ENCODE measurements around the gene SYNM. TPM values are rescaled to one million over a fixed set of nuclear protein-coding genes. Genes with fewer than 3 reads are reported as not detected.

Gene SYNM
- total and polyA plus RNA-seq, 8 donors, result 4.0 to 469 (median 146) TPM

DNA sequence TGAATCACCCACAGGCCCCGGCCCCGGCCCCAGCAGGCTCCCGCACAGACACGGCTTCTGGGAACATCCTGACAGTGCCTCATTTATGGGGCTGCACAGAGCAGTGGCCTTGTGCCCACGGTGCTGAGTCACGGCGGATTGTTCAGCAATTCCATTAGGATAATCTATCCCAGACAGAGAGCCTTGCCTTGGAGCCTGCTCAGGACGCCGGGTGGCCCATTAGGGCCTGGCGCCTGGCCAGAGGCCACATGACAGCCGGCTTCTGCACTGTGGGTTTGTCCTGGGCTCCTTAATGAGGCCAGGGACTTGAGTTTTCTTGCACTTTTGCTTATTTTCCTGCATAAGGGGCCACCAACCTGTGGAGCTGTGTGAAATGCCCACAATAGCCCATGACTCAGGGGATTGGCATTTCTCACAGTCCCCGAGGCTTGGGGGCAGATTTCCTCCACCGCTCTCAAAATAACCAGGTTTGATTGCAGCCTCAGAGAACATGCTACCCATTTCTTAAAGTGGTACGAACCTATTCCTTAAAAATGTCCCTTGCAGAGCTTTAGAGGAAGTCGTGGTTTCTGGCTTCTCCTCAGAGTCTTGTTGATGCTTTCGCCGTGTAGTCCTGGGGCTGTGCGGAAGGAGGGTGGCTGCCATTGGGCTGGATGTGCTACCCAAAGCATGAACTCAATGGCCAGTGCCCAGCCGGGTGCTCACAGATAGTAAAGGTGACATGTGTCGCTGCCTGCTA is 19.0 kb downstream of the SYNM start:
- Histone ChIP-seq H3K4me3 (peak overlapping the region; percentile 13 to 23 (median 18)), H3K27me3 (no peaks in the 10 kb centered on the region), H3K4me1 (peaks cover 16 to 68% (median 46%) of the 10 kb centered on the region in 4 donors), H3K36me3 (peaks cover 0 to 32% (median 16%) of the 10 kb centered on the region in 4 donors), H3K27ac (peak overlapping the region; percentile 68 to 96 (median 82)), H3K9me3 (no peaks in the 10 kb centered on the region)
- peak; percentile 78 to 91 for DNase-seq
- no peak for TF ChIP-seq CTCF (IDR thresholded peaks at IDR 0.05)
- TF ChIP-seq EP300 (IDR thresholded peaks at IDR 0.05), result peak; percentile 55
- TF ChIP-seq POLR2A (IDR thresholded peaks at IDR 0.05), result no peak
- TF ChIP-seq POLR2AphosphoS5 (IDR thresholded peaks at IDR 0.05), result peak; percentile 34 to 75 (median 50)
- 17 to 25% (median 22%) methylated on average over 20 of the region's 20 CpGs for WGBS, 5 donors
- intact Hi-C loops (cut with DNase I; ENCODE audit: low total_unique reads), result no loop called here

DNA sequence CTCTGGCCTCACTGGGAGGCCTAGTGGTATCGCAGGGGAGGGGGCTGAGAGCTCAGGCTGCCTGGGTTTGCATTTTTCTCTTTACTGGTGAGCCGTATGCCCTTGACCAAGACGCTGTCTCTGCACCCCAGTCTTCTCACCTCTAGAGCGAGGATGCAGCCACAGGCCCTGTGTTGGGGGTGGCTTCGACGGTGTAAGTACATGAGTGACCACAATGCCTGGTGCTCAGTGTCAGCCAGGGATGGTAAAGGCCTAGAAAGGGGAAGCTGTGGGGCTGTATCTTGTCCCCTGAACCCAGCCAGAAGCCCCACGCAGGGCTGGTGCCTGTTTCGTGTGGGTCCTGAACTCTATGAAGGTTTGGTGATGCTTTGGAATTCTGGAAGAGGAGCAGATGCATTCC is 19.8 kb downstream of the SYNM start:
- H3K36me3 ChIP-seq, result peaks cover 0 to 31% (median 19%) of the 10 kb centered on the region in 4 donors
- H3K9me3 ChIP-seq, result no peaks in the 10 kb centered on the region
- TF ChIP-seq CTCF (IDR thresholded peaks at IDR 0.05), result no peak
- no peak for TF ChIP-seq POLR2AphosphoS5 (IDR thresholded peaks at IDR 0.05)
- TF ChIP-seq POLR2A (IDR thresholded peaks at IDR 0.05), result no peak
- no peak for TF ChIP-seq EP300 (IDR thresholded peaks at IDR 0.05)
- WGBS, 5 donors, result 80 to 90% (median 85%) methylated on average over 6 to 8 of the region's 8 CpGs
- no peak for DNase-seq
- no peaks in the 10 kb centered on the region for H3K27me3 ChIP-seq
- H3K4me1 ChIP-seq, result peaks cover 16 to 64% (median 45%) of the 10 kb centered on the region in 4 donors
- H3K27ac ChIP-seq, result peak overlapping the region in 4 of 5 donors; percentile 81 to 96 (median 84)
- intact Hi-C loops (cut with DNase I; ENCODE audit: low total_unique reads), result no loop called here
- H3K4me3 ChIP-seq, result no peak overlapping the region

DNA sequence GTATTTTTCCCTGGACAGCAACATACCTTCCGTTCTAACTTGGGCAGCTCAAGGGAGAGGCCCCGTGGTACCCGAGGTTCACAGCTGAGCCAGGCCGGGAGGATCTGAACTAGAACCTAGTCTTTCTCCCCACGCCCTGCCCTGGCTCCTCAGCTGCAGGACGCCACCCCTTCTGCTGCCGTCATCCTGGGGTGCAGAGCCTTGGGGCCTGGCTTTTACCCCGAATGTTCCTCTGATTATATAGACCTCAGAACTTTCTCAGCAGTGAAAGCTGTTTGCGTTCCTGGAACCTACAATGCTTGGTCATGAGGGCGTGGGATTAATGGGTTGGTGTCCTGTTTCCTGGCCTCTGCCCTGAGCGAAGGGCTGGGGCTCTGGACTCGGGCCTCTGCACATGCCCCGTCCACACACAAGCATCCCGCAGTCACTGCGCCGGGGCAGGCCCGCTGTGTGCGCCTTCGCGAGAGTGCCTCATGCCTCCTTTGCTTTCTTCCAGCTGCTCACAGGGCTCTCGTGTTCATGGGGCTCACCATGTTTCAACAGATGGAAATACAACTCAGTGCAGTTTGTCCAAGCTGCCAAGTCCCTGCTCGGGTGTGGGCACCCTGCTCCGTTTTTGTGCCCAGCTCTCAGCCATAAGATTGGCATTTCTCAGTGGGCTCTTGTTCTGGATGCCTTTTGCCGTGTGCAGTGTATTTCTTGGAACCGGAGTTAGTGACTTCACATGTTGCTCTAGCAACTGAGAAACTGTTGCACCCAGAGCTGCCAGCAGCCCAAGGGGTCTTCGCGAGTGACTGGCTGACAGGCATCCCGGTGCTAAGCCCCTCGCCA is 20.4 kb downstream of the SYNM start:
- no peak for DNase-seq
- no peaks in the 10 kb centered on the region for H3K9me3 ChIP-seq
- intact Hi-C loops (cut with DNase I; ENCODE audit: low total_unique reads), result no loop called here
- peaks cover 16 to 63% (median 43%) of the 10 kb centered on the region in 4 donors for H3K4me1 ChIP-seq
- no peak for TF ChIP-seq POLR2AphosphoS5 (IDR thresholded peaks at IDR 0.05)
- no peak for TF ChIP-seq POLR2A (IDR thresholded peaks at IDR 0.05)
- no peak for TF ChIP-seq EP300 (IDR thresholded peaks at IDR 0.05)
- no peak for TF ChIP-seq CTCF (IDR thresholded peaks at IDR 0.05)
- peak overlapping the region in 4 of 5 donors; percentile 81 to 96 (median 84) for H3K27ac ChIP-seq
- H3K27me3 ChIP-seq, result no peaks in the 10 kb centered on the region
- WGBS, 5 donors, result 72 to 84% (median 77%) methylated on average over 27 to 29 of the region's 29 CpGs
- no peak overlapping the region for H3K4me3 ChIP-seq
- H3K36me3 ChIP-seq, result peaks cover 0 to 31% (median 22%) of the 10 kb centered on the region in 4 donors

DNA sequence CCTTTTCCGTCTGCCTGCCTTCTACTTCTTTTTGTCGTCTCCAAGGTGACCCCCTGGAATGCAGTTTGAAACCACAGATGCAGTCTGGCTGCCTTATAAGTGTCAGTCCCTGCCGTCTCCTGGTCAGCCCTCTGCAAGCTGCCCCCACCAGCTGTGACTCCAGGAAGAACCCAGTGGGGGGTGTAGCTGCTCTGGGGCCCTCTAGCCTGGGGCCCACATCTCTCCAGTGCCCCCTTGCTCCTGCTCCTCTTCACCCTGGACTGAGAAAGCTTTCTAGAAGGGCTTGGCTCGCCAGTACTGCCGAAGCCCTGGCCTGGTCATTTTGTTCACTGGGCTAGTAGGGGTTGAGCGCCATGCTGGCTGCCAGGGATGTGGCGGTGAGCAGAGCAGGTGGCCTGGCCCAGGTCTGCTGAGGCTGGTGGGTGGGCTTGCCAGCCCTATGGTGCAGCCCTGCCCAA is 21.3 kb downstream of the SYNM start:
- no peak for DNase-seq
- Histone ChIP-seq H3K36me3 (peaks cover 0 to 39% (median 27%) of the 10 kb centered on the region in 4 donors), H3K27me3 (no peaks in the 10 kb centered on the region), H3K9me3 (no peaks in the 10 kb centered on the region), H3K27ac (peak overlapping the region in 4 of 5 donors; percentile 21 to 96 (median 84)), H3K4me3 (no peak overlapping the region), H3K4me1 (peaks cover 16 to 62% (median 36%) of the 10 kb centered on the region in 4 donors)
- intact Hi-C loops (cut with DNase I; ENCODE audit: low total_unique reads), result no loop called here
- no peak for TF ChIP-seq CTCF (IDR thresholded peaks at IDR 0.05)
- TF ChIP-seq EP300 (IDR thresholded peaks at IDR 0.05), result no peak
- TF ChIP-seq POLR2A (IDR thresholded peaks at IDR 0.05), result no peak
- no peak for TF ChIP-seq POLR2AphosphoS5 (IDR thresholded peaks at IDR 0.05)
- 63 to 90% (median 89%) methylated on average over 3 to 7 of the region's 7 CpGs for WGBS, 5 donors
